Measurements from ENCODE around the gene ACHE.
"Not testable (repeated sequence)": the region's sequence is repeated elsewhere in the genome, so short reads cannot be mapped to it uniquely, and the experiment has no call there.

Gene ACHE

DNA sequence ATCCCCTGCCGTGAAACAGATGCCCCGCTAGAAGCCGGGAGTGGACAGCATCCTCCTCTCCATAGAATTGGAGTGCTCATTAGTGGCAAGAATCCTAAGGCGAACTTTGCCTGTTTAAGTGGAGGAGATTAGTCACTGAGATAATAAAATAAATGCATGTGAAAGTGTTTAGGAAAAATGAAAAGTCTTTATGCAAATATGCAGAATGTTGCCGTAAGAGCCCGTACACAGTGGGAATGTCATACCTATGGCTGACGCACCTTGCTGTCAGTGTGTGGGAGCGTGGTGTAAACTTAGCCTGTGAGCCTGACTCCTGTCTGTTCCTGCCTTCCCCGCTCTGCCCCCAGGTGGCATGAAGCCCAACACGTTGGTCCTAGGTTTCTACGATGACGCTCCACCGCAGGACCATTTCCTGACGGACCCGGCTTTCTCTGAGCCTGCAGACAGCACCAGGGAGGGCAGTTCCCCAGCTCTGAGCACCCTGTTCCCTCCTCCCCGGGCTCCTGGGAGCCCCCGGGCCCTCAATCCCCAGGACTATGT is 30.2 kb downstream of the ACHE start:
- DNase-seq (ENCODE audit: insufficient read length) (no peak), FAIRE-seq (no peak)
- TF ChIP-seq TAF1 (IDR thresholded peaks at IDR 0.05; ENCODE audit: borderline replicate concordance, low read depth, low read length) (no peak), POLR2AphosphoS5 (IDR thresholded peaks at IDR 0.05; ENCODE audit: low read depth, low read length) (no peak), POLR2A (IDR thresholded peaks at IDR 0.05; ENCODE audit: low read depth, low read length) (no peak)

DNA sequence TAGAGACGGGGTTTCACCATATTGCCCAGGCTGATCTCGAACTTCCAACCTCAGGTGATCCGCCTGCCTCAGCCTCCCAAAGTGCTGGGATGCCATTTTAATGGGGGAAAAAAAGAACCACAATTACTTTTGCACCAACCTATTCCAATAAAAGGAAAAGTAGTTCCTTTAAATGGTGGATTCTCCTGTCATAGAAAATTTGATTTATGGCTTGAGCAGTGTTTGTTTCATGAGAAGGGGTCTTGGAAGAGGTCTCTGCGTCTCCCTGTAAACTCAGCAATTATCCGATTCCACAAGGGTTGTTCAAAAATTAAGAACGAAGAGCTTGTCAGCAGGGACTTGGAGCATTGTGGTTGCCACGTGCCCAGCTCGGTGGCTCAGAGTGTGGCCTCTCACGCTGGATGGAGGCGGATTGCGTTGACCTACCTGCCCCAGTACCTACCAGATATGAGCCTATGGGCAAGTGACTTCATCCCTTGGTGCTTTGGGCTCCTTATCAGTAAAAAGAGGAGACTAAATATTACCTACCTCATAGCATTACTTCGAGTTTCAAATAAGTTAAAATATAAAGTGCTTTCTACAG is 31.3 kb downstream of the ACHE start:
- TF ChIP-seq POLR2A (IDR thresholded peaks at IDR 0.05; ENCODE audit: low read depth, low read length), result no peak
- TF ChIP-seq TAF1 (IDR thresholded peaks at IDR 0.05; ENCODE audit: borderline replicate concordance, low read depth, low read length), result no peak
- no peak for TF ChIP-seq POLR2AphosphoS5 (IDR thresholded peaks at IDR 0.05; ENCODE audit: low read depth, low read length)
- no peak for FAIRE-seq
- no peak for DNase-seq (ENCODE audit: insufficient read length)

DNA sequence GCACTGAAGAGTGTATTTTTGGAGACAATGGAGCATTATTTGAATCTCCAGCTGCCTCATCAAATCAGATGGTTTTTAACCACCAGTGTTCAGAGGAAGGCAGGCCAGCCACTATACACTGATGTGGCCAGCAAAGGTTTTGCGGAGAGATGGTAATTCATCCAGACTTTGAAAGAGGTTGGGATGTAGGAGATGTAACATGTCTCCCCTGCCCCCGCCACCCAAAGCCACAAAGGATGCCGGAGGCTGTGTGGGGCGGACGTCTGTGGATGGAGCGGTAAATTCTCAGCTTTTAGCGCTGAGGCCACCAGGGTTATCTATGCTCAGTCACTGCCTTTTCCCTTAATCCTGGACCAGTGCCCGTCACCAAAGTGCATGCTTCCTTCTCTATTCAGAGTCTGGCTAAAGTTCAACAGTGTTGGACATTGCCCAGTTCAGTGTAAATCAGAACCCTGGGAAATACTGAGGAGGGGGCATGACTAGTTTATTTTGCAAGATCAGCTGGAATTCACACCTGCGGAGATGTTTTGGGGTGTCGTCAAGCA is 32.2 kb downstream of the ACHE start:
- FAIRE-seq, result no peak
- no peak for DNase-seq (ENCODE audit: insufficient read length)
- TF ChIP-seq TAF1 (IDR thresholded peaks at IDR 0.05; ENCODE audit: borderline replicate concordance, low read depth, low read length) (no peak), POLR2A (IDR thresholded peaks at IDR 0.05; ENCODE audit: low read depth, low read length) (no peak), POLR2AphosphoS5 (IDR thresholded peaks at IDR 0.05; ENCODE audit: low read depth, low read length) (no peak)

- no peak for DNase-seq (ENCODE audit: insufficient read length)
- TF ChIP-seq TAF1 (IDR thresholded peaks at IDR 0.05; ENCODE audit: borderline replicate concordance, low read depth, low read length) (no peak), POLR2A (IDR thresholded peaks at IDR 0.05; ENCODE audit: low read depth, low read length) (no peak), POLR2AphosphoS5 (IDR thresholded peaks at IDR 0.05; ENCODE audit: low read depth, low read length) (no peak)
- FAIRE-seq, result no peak
Observed at GRCh38 chr7:100861616-100861985, 34.1 kb downstream of the ACHE start.

GRCh38 chr7:100860702-100861615 is 34.7 kb downstream of the ACHE start:
- FAIRE-seq (no peak), DNase-seq (ENCODE audit: insufficient read length) (no peak)
- TF ChIP-seq POLR2AphosphoS5 (IDR thresholded peaks at IDR 0.05; ENCODE audit: low read depth, low read length), result no peak
- no peak for TF ChIP-seq POLR2A (IDR thresholded peaks at IDR 0.05; ENCODE audit: low read depth, low read length)
- no peak for TF ChIP-seq TAF1 (IDR thresholded peaks at IDR 0.05; ENCODE audit: borderline replicate concordance, low read depth, low read length)

GRCh38 chr7:100859856-100860255 is 35.8 kb downstream of the ACHE start:
- TF ChIP-seq POLR2AphosphoS5 (IDR thresholded peaks at IDR 0.05; ENCODE audit: low read depth, low read length) (no peak), POLR2A (IDR thresholded peaks at IDR 0.05; ENCODE audit: low read depth, low read length) (no peak), TAF1 (IDR thresholded peaks at IDR 0.05; ENCODE audit: borderline replicate concordance, low read depth, low read length) (no peak)
- no peak for FAIRE-seq
- DNase-seq (ENCODE audit: insufficient read length), result no peak

DNA sequence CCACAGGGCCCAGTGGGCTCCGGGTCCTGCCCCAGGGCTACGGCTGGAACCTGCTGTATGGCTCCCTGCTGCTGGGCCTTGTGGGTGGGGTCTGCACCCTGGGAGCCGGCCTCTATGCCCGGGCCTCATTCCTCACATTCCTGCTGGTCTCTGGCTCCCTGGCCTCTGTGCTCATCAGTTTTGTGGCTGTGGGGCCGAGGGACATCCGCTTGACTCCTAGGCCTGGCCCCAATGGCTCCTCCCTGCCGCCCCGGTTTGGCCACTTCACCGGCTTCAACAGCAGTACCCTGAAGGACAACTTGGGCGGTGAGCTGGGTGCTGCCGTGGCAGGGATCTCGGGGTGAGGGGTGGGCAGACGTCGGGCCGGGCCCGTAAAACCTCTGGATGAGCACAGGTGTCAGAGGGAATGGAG is 38.8 kb downstream of the ACHE start:
- DNase-seq (ENCODE audit: insufficient read length) (no peak), FAIRE-seq (no peak)
- no peak for TF ChIP-seq POLR2A (IDR thresholded peaks at IDR 0.05; ENCODE audit: low read depth, low read length)
- no peak for TF ChIP-seq POLR2AphosphoS5 (IDR thresholded peaks at IDR 0.05; ENCODE audit: low read depth, low read length)
- TF ChIP-seq TAF1 (IDR thresholded peaks at IDR 0.05; ENCODE audit: borderline replicate concordance, low read depth, low read length), result no peak

GRCh38 chr7:100855515-100855914 is 40.2 kb downstream of the ACHE start:
- TF ChIP-seq POLR2A (IDR thresholded peaks at IDR 0.05; ENCODE audit: low read depth, low read length), result no peak
- TF ChIP-seq TAF1 (IDR thresholded peaks at IDR 0.05; ENCODE audit: borderline replicate concordance, low read depth, low read length), result no peak
- TF ChIP-seq POLR2AphosphoS5 (IDR thresholded peaks at IDR 0.05; ENCODE audit: low read depth, low read length), result no peak
- FAIRE-seq, result no peak
- no peak for DNase-seq (ENCODE audit: insufficient read length)

DNA sequence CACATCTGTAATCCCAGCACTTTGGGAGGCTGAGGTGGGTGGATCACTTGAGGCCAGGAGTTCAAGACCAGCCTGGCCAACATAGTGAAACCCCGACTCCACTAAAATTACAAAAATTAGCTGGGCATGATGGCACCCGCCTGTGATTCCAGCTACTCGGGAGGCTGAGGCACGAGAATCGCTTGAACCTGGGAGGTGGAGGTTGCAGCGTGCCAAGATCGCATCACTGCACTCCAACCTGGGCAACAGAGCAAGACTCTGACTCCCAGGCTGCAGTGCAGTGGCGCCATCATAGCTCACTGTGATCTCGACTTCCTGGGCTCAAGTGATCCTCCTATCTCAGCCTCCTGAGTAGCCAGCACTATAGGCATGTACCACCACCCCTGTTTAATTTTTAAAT is 40.8 kb downstream of the ACHE start:
- not testable (repeated sequence) for FAIRE-seq; DNase-seq (ENCODE audit: insufficient read length)

DNA sequence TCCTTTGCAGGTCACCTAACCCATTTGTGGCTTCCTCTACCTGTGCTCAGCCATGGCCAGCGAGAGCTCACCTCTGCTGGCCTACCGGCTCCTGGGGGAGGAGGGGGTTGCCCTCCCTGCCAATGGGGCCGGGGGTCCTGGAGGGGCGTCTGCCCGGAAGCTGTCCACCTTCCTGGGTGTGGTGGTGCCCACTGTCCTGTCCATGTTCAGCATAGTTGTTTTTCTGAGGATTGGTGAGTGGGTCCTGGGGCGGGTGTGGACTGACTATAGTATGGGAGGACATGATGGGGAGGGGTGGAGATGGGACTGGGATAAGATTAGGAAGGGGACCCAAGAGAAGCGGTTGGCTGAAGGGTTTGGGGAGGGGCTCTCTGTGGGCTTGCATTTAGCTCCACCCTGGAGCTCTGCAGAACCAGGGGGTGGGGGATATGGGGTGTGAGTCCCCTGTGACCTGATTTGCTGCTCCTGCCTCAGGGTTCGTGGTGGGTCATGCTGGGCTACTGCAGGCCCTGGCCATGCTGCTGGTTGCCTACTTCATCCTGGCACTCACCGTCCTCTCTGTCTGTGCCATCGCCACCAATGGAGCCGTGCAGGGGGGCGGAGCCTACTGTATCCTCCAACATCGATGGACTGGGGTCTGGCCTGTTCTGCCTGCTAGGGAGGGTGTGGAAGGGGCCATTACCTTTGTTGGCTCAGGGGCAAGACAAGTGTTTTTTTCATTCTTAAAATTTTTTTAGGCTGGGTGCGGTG is 41.4 kb downstream of the ACHE start:
- FAIRE-seq (no peak), DNase-seq (ENCODE audit: insufficient read length) (no peak)
- TF ChIP-seq TAF1 (IDR thresholded peaks at IDR 0.05; ENCODE audit: borderline replicate concordance, low read depth, low read length) (no peak), POLR2AphosphoS5 (IDR thresholded peaks at IDR 0.05; ENCODE audit: low read depth, low read length) (no peak), POLR2A (IDR thresholded peaks at IDR 0.05; ENCODE audit: low read depth, low read length) (no peak)

All from GM12892 (cell line).